IMR-90 (cell line): ENCODE results near the gene NAP1L1. TPM values are rescaled to one million over a fixed set of nuclear protein-coding genes. Genes with fewer than 3 reads are reported as not detected.

Source experiments
- ATAC-seq: fragments of 200-7000 bp; cut with Tn5 transposase; 2 replicates; pipeline ENCODE4 v1.9.1; 2020; ENCODE audit warnings: low read depth, mild to moderate bottlenecking, moderate library complexity
- BruUV-seq: library from RNA; stranded (reverse); fragments of 400-500 nt; replicated peaks from 2 replicates; lab custom pipeline; 2021; lab: Mats Ljungman, UMichigan
- CTCF ChIA-PET: fragments of 300-600 bp; formaldehyde crosslinking; extraction: SDS; loops from one replicate; lab custom pipeline; 2021; ENCODE audit warnings: antibody characterized with exemption; lab: Yijun Ruan, JAX
- POLR2A ChIA-PET: fragments of 300-600 bp; sonication (Branson Sonifier 250); formaldehyde crosslinking; loops from one replicate; lab custom pipeline; 2022; ENCODE audit warnings: antibody characterized with exemption; ENCODE audit not compliant: unreplicated experiment; lab: Charles Lee
- DNase-seq: peaks from one replicate; pipeline ENCODE4 v3.0.0; 2013
- H2AFZ ChIP-seq: replicated peaks from 2 replicates; pipeline ENCODE3; 2013; ENCODE audit warnings: low read length, mild to moderate bottlenecking; ENCODE audit not compliant: poor library complexity
- H2AK5ac ChIP-seq: 2 replicates; pipeline ENCODE4 v1.6.1; 2013; ENCODE audit warnings: low read depth, low read length, inconsistent platforms
- H2AK9ac ChIP-seq: replicated peaks from 2 replicates; pipeline ENCODE3; 2013; ENCODE audit warnings: mild to moderate bottlenecking, low read depth, low read length, moderate library complexity; ENCODE audit not compliant: poor library complexity
- H2BK120ac ChIP-seq: 2 replicates; pipeline ENCODE4 v1.6.1; 2013; ENCODE audit warnings: low read depth, low read length, inconsistent platforms
- H2BK15ac ChIP-seq: 3 replicates; pipeline ENCODE4 v1.6.1; 2013; ENCODE audit warnings: low read depth, low read length, inconsistent platforms
- H2BK20ac ChIP-seq: 2 replicates; pipeline ENCODE4 v1.6.1; 2013; ENCODE audit warnings: low read depth, mild to moderate bottlenecking, inconsistent platforms, low read length, moderate library complexity
- H2BK5ac ChIP-seq: 2 replicates; pipeline ENCODE4 v1.6.1; 2013; ENCODE audit warnings: mild to moderate bottlenecking, low read depth, low read length, inconsistent platforms; ENCODE audit not compliant: poor library complexity, severe bottlenecking
- H3K14ac ChIP-seq: replicated peaks from 2 replicates; pipeline ENCODE4 v1.6.1; 2013; ENCODE audit warnings: low read depth, low read length, inconsistent platforms
- H3K18ac ChIP-seq: 2 replicates; pipeline ENCODE4 v1.6.1; 2013; ENCODE audit warnings: low read depth, low read length, control low read depth
- H3K23ac ChIP-seq: 2 replicates; pipeline ENCODE4 v1.6.1; 2013; ENCODE audit warnings: low read depth, low read length, inconsistent platforms
- H3K27ac ChIP-seq: 2 replicates; pipeline ENCODE4 v1.5.1; 2013; ENCODE audit warnings: mild to moderate bottlenecking, control low read depth, low read length; ENCODE audit not compliant: insufficient read depth
- H3K27me3 ChIP-seq: 2 replicates; pipeline ENCODE4 v1.6.1; 2013; ENCODE audit warnings: low read length; ENCODE audit not compliant: control insufficient read depth, insufficient read depth
- H3K36me3 ChIP-seq: 2 replicates; pipeline ENCODE4 v1.6.1; 2013; ENCODE audit warnings: low read length, mixed read lengths; ENCODE audit not compliant: control insufficient read depth, insufficient read depth
- H3K4ac ChIP-seq: 2 replicates; pipeline ENCODE4 v1.6.1; 2013; ENCODE audit warnings: low read depth, low read length, inconsistent platforms
- H3K4me1 ChIP-seq: 2 replicates; pipeline ENCODE4 v1.6.1; 2013; ENCODE audit warnings: low read length, mixed read lengths; ENCODE audit not compliant: control insufficient read depth, insufficient read depth
- H3K4me2 ChIP-seq: 2 replicates; pipeline ENCODE4 v1.6.1; 2013; ENCODE audit warnings: low read depth, mild to moderate bottlenecking, control low read depth, low read length, moderate library complexity
- H3K4me3 ChIP-seq: 2 replicates; pipeline ENCODE4 v1.5.1; 2013; ENCODE audit warnings: low read depth, mild to moderate bottlenecking, control low read depth, low read length, moderate library complexity; ENCODE audit not compliant: insufficient read depth
- H3K56ac ChIP-seq: 2 replicates; pipeline ENCODE4 v1.6.1; 2013; ENCODE audit warnings: low read length, inconsistent platforms; ENCODE audit not compliant: insufficient read depth; ENCODE audit errors: extremely low read depth
- H3K79me1 ChIP-seq, 2 experiments: 2 replicates each; pipeline ENCODE4 v1.6.1; 2013; ENCODE audit warnings: low read length in 2 of 2, inconsistent platforms in 1 of 2, low read depth in 1 of 2
- H3K9ac ChIP-seq: 2 replicates; pipeline ENCODE4 v1.6.1; 2013; ENCODE audit warnings: low read depth, low read length, control low read depth
- H3K9me1 ChIP-seq: 2 replicates; pipeline ENCODE4 v1.6.1; 2013; ENCODE audit warnings: low read length, inconsistent platforms; ENCODE audit not compliant: insufficient read depth
- H3K9me3 ChIP-seq: 2 replicates; pipeline ENCODE4 v1.6.1; 2013; ENCODE audit warnings: low read length; ENCODE audit not compliant: control insufficient read depth, insufficient read depth
- H4K20me1 ChIP-seq: 2 replicates; pipeline ENCODE4 v1.6.1; 2013; ENCODE audit warnings: low read length, inconsistent platforms; ENCODE audit not compliant: insufficient read depth
- H4K5ac ChIP-seq: 2 replicates; pipeline ENCODE4 v1.6.1; 2013; ENCODE audit warnings: mild to moderate bottlenecking, low read depth, low read length, control low read depth
- H4K8ac ChIP-seq, 2 experiments: 2 replicates each; pipeline ENCODE4 v1.6.1; 2013; ENCODE audit warnings: low read depth in 2 of 2, low read length in 2 of 2, control low read depth in 1 of 2, inconsistent platforms in 1 of 2
- H4K91ac ChIP-seq: 2 replicates; pipeline ENCODE4 v1.6.1; 2013; ENCODE audit warnings: low read depth, low read length, inconsistent platforms; ENCODE audit not compliant: insufficient read depth
- BHLHE40 ChIP-seq: fragments of 150-350 bp; IDR thresholded peaks from 2 replicates; pipeline ENCODE4 v1.6.1; 2016; ENCODE audit warnings: mild to moderate bottlenecking, low read depth, low read length
- CHD1 ChIP-seq: IDR thresholded peaks from 2 replicates; pipeline ENCODE4 v1.6.1; 2012; ENCODE audit warnings: low read depth, low read length, improper control_type of control experiment
- FOS ChIP-seq: fragments of 150-350 bp; IDR thresholded peaks from 2 replicates; pipeline ENCODE4 v1.6.1; 2016; ENCODE audit warnings: low read depth, low read length
- MAFK ChIP-seq: IDR thresholded peaks from 2 replicates; pipeline ENCODE4 v1.6.1; 2012; ENCODE audit warnings: low read depth, low read length, improper control_type of control experiment
- NFE2L2 ChIP-seq: fragments of 150-350 bp; IDR thresholded peaks from 2 replicates; pipeline ENCODE4 v1.6.1; 2016; ENCODE audit warnings: low read depth, mild to moderate bottlenecking, low read length
- POLR2A ChIP-seq: IDR thresholded peaks from 2 replicates; pipeline ENCODE4 v1.6.1; 2012; ENCODE audit warnings: mild to moderate bottlenecking, low read depth, low read length
- RCOR1 ChIP-seq: IDR thresholded peaks from 2 replicates; pipeline ENCODE4 v1.6.1; 2012; ENCODE audit warnings: mild to moderate bottlenecking, low read length, improper control_type of control experiment; ENCODE audit not compliant: insufficient replicate concordance
- SMC3 ChIP-seq: fragments of 150-350 bp; IDR thresholded peaks from 2 replicates; pipeline ENCODE4 v1.6.1; 2016; ENCODE audit warnings: low read depth, mild to moderate bottlenecking, antibody characterized with exemption, low read length, moderate library complexity
- WGBS, 2 experiments: methylation state at CpG; one replicate each; pipeline versions ENCODE4 v1.1.5 to v1.1.7; 2013; ENCODE audit warnings: missing lambda C conversion rate in 2 of 2; ENCODE audit not compliant: insufficient read length in 1 of 2; ENCODE audit errors: extremely low coverage in 2 of 2; 5-methylcytosine and 5-hydroxymethylcytosine counted together
- dilution Hi-C: fragments of 300-500 bp; cut with HindIII; formaldehyde crosslinking; loops from one replicate; pipeline ENCODE4 v1.14.3; 2018; ENCODE audit warnings: low sequenced_read_pairs; ENCODE audit not compliant: unreplicated experiment
- in situ Hi-C: fragments of 300-500 bp; cut with MboI; formaldehyde crosslinking; loops from 3 replicates; pipeline ENCODE4 v1.14.3; 2019; ENCODE audit warnings: low sequenced_read_pairs, inconsistent platforms, mixed read lengths
- intact Hi-C: fragments of 100-400 bp; cut with micrococcal nuclease; formaldehyde crosslinking; loops from 2 replicates; pipeline ENCODE4 v1.10.0; 2022
- polyA plus RNA-seq, 3 experiments: library from polyadenylated mRNA; depleted of rRNA; stranded (reverse); fragments of >200 nt; gene quantifications; 2 replicates each; pipeline ENCODE4 v1.2.3, GENCODE V29; 2012; ENCODE audit warnings: low replicate concordance in 1 of 3
- total RNA-seq: library from RNA; depleted of rRNA; stranded (reverse); fragments of >200 nt; gene quantifications from 2 replicates; pipeline ENCODE4 v1.2.3, GENCODE V29; 2012

NAP1L1 gene
- total and polyA plus RNA-seq, 2 of the 4 experiments (the other 2 are of a cell fraction) = 86.4 to 200 TPM

DNA sequence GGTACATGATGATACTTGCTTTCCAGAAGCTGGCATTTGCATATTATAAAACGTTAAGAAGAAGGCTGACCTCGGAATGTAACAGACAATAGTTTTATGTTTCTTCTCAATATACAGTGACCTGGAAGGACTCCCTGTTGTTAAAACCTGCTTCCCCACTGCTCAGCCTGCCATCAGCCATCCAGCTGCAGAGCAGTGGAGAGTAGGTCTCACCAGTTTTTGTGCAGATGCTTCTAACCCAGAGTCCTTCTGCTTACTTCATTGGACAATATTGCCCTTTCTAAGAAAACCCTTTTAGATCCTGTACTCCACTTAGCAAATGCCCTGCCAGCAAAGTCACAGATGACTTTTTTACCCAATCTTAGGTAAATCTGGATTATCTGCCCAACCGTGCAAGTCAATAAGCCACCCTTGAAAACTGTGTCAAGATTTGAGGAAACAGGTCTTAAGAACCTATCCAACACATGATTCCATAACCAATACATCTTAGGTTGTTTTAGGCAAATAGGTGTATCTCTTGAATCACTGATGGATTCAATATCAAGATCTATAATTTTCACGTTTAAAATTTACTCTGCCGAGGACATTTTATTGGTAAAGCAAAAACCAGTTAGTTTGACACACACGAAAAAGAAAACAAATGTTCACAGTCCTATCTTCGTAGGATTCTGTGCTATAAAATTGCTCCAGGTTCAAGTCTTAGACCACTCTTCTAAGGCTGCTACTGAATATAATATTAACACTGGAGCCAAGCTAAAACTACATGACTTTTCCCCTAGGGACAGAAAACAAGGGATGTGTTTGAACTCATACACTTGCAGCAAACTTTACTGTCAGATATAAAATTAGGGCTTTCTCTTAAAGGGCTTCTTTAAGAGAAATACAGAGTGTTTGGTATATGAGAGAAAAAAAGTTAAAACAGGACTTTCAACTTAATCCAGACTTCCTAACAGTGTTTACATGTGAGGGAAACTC, 58.6 kb downstream of the NAP1L1 start:
- CTCF ChIA-PET = interaction anchor here (1.0 kb wide), 2 partner anchors 46 to 502 kb away, joined by 3 read pairs; no protein-coding TSS in a partner anchor
- intact Hi-C loops = loop anchor here (1.0 to 5.0 kb wide), 6 partner anchors 48 to 499 kb away; no protein-coding TSS in a partner anchor
- H3K4me3 ChIP-seq = no peak overlapping the region

More for the DNA sequence above, 58.6 kb downstream of the NAP1L1 start:
- no peak overlapping the region; the same call in 1 of the 2 replicates for H3K4me2 ChIP-seq
- no peaks in the 10 kb centered on the region for H3K9me3 ChIP-seq
- H3K9me1 ChIP-seq = no peaks in the 10 kb centered on the region; the same call in 1 of the 2 replicates
- no peaks in the 10 kb centered on the region for H3K27me3 ChIP-seq
- peak overlapping the region; percentile 21 for H2BK120ac ChIP-seq
- peaks cover 0 to 17% of the 10 kb centered on the region in 2 experiments; a peak in 2 of 4 replicates for H3K79me1 ChIP-seq
- peak overlapping the region in 1 of 2 experiments; percentile 20; a peak in 2 of 4 replicates for H4K8ac ChIP-seq
- peak overlapping the region; percentile 49; the same call in 1 of the 2 replicates for H3K23ac ChIP-seq
- H2BK15ac ChIP-seq = no peak overlapping the region
- H4K91ac ChIP-seq = 0 out of 2 replicates have a peak overlapping the region, but pooled peaks have one; percentile 5
- no peak for TF ChIP-seq RCOR1
- TF ChIP-seq BHLHE40 = no peak
- no peak for TF ChIP-seq MAFK
- peak; percentile 83 for TF ChIP-seq POLR2A
- TF ChIP-seq FOS = no peak
- no peak for TF ChIP-seq NFE2L2
- peak; percentile 1; the same call in 1 of the 2 replicates for TF ChIP-seq SMC3
- no peak for TF ChIP-seq CHD1
- peaks cover 4% of the 10 kb centered on the region for H3K4me1 ChIP-seq
- BruUV-seq = no TSS peak
- ATAC-seq (peak; percentile 19), DNase-seq (peak; percentile 75)
- in situ Hi-C loops = loop anchor here (5.0 to 25.0 kb wide), 3 partner anchors 209 to 689 kb away; partner anchors contain the start of genes CAPS2 and GLIPR1L1
- WGBS, 2 experiments = no CpG with 5 or more reads among the region's 7 CpGs
- peak overlapping the region; percentile 31; the same call in 1 of the 2 replicates for H3K56ac ChIP-seq
- 0 out of 2 replicates have a peak overlapping the region, but pooled peaks have one; percentile 2 for H4K5ac ChIP-seq
- H3K9ac ChIP-seq = no peak overlapping the region
- POLR2A ChIA-PET = interaction anchor here (0.5 to 1.7 kb wide), 8 partner anchors 7 to 429 kb away, joined by 3 to 8 read pairs (median 4); no protein-coding TSS in a partner anchor
- H3K4ac ChIP-seq = peak overlapping the region; percentile 62
- 0 out of 2 replicates have a peak overlapping the region, but pooled peaks have one; percentile 7 for H2BK20ac ChIP-seq
- no peak overlapping the region for H2AK9ac ChIP-seq
- H2BK5ac ChIP-seq = peak overlapping the region; percentile 82
- dilution Hi-C loops = no loop called here
- H2AFZ ChIP-seq = no peak overlapping the region
- peaks cover 28% of the 10 kb centered on the region for H4K20me1 ChIP-seq
- 0 out of 2 replicates have a peak overlapping the region, but pooled peaks have one; percentile 12 for H2AK5ac ChIP-seq
- peak overlapping the region; percentile 9; the same call in 1 of the 2 replicates for H3K14ac ChIP-seq
- no peak overlapping the region; the same call in 1 of the 2 replicates for H3K18ac ChIP-seq
- H3K36me3 ChIP-seq = peaks cover 28% of the 10 kb centered on the region
- peak overlapping the region; percentile 75 for H3K27ac ChIP-seq
